ENCODE results near the gene STK4.
A peak's percentile ranks its signal among the peaks of the same experiment; 100 is the strongest.

Gene STK4

DNA sequence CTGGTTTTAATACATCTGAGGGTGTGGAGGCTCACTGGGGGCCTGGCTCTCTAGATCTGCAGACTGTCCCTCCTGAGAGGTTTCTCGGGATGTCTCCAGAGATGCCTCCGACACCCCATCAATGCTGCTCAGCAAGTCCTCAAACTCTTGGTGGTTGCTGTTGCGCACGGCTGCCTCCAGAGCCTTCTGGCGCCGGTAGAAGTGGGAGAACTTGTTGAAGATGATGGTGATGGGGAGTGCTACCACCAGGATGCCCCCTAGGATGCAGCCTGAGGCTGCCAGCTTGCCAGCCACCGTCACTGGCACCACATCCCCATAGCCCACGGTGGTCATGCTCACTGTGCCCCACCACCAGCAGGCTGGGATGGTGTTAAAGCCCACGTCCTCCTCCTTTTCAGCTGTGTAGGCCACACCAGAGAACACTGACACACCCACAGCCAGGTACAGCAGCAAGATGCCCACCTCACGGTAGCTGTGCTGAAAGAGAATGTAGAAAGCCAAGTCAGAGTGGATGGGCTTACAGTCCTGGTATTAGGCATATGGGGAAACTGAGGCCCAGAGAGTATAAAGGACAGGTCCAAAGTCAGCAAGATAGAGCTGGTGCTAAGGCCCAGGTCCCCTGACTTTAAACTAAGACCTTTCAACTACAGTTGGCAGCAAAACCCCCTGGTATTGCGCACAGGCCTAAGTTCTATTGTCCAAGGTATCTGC is 128.7 kb downstream of the STK4 start:
- Histone ChIP-seq H3K27me3 (ENCODE audit: insufficient read depth, low read length) (peaks cover 25% of the 10 kb centered on the region), H3K4me3 (ENCODE audit: low read depth, low read length) (no peak overlapping the region), H3K4me1 (ENCODE audit: control insufficient read depth, insufficient read depth, low read length, unreplicated experiment) (peaks cover 5% of the 10 kb centered on the region), H3K27ac (ENCODE audit: low read depth, low read length) (no peak overlapping the region), H3K79me2 (ENCODE audit: control insufficient read depth, insufficient read depth, low read length, unreplicated experiment) (no peaks in the 10 kb centered on the region), H2AFZ (ENCODE audit: low read length, unreplicated experiment) (no peak overlapping the region), H3K36me3 (ENCODE audit: insufficient read depth, low read length) (no peaks in the 10 kb centered on the region)

GRCh38 chr20:45095805-45096238 is 129.5 kb downstream of the STK4 start:
- no peaks in the 10 kb centered on the region for H3K36me3 ChIP-seq (ENCODE audit: insufficient read depth, low read length)
- peaks cover 25% of the 10 kb centered on the region for H3K27me3 ChIP-seq (ENCODE audit: insufficient read depth, low read length)
- no peak overlapping the region for H2AFZ ChIP-seq (ENCODE audit: low read length, unreplicated experiment)
- H3K4me3 ChIP-seq (ENCODE audit: low read depth, low read length) = no peak overlapping the region
- H3K4me1 ChIP-seq (ENCODE audit: control insufficient read depth, insufficient read depth, low read length, unreplicated experiment) = no peaks in the 10 kb centered on the region
- no peak overlapping the region for H3K27ac ChIP-seq (ENCODE audit: low read depth, low read length)
- no peaks in the 10 kb centered on the region for H3K79me2 ChIP-seq (ENCODE audit: control insufficient read depth, insufficient read depth, low read length, unreplicated experiment)

- Histone ChIP-seq H3K27me3 (ENCODE audit: insufficient read depth, low read length) (peaks cover 25% of the 10 kb centered on the region), H3K4me3 (ENCODE audit: low read depth, low read length) (no peak overlapping the region), H3K27ac (ENCODE audit: low read depth, low read length) (no peak overlapping the region), H2AFZ (ENCODE audit: low read length, unreplicated experiment) (no peak overlapping the region), H3K4me1 (ENCODE audit: control insufficient read depth, insufficient read depth, low read length, unreplicated experiment) (no peaks in the 10 kb centered on the region), H3K79me2 (ENCODE audit: control insufficient read depth, insufficient read depth, low read length, unreplicated experiment) (no peaks in the 10 kb centered on the region), H3K36me3 (ENCODE audit: insufficient read depth, low read length) (no peaks in the 10 kb centered on the region)
Observed at GRCh38 chr20:45096781-45097180, 130.5 kb downstream of the STK4 start.

GRCh38 chr20:45097485-45098102 is 131.3 kb downstream of the STK4 start:
- H3K27me3 ChIP-seq (ENCODE audit: insufficient read depth, low read length) = peaks cover 25% of the 10 kb centered on the region
- H3K27ac ChIP-seq (ENCODE audit: low read depth, low read length) = no peak overlapping the region
- no peaks in the 10 kb centered on the region for H3K4me1 ChIP-seq (ENCODE audit: control insufficient read depth, insufficient read depth, low read length, unreplicated experiment)
- H3K4me3 ChIP-seq (ENCODE audit: low read depth, low read length) = peak overlapping the region; percentile 70
- H3K36me3 ChIP-seq (ENCODE audit: insufficient read depth, low read length) = no peaks in the 10 kb centered on the region
- H2AFZ ChIP-seq (ENCODE audit: low read length, unreplicated experiment) = no peak overlapping the region
- H3K79me2 ChIP-seq (ENCODE audit: control insufficient read depth, insufficient read depth, low read length, unreplicated experiment) = no peaks in the 10 kb centered on the region

- Histone ChIP-seq H3K36me3 (ENCODE audit: insufficient read depth, low read length) (no peaks in the 10 kb centered on the region), H3K4me1 (ENCODE audit: control insufficient read depth, insufficient read depth, low read length, unreplicated experiment) (no peaks in the 10 kb centered on the region), H3K79me2 (ENCODE audit: control insufficient read depth, insufficient read depth, low read length, unreplicated experiment) (no peaks in the 10 kb centered on the region), H2AFZ (ENCODE audit: low read length, unreplicated experiment) (no peak overlapping the region), H3K27me3 (ENCODE audit: insufficient read depth, low read length) (peaks cover 25% of the 10 kb centered on the region), H3K27ac (ENCODE audit: low read depth, low read length) (no peak overlapping the region), H3K4me3 (ENCODE audit: low read depth, low read length) (peak overlapping the region; percentile 70)
Observed at GRCh38 chr20:45098103-45098773, 131.9 kb downstream of the STK4 start.

GRCh38 chr20:45100563-45101245 is 134.4 kb downstream of the STK4 start, which contains the start of gene KCNS1:
Gene KCNS1 (minus strand): TSS chr20:45101127. CDS start chr20:45099236, 1,891 bp downstream.
- H2AFZ ChIP-seq (ENCODE audit: low read length, unreplicated experiment) = peak within 1 kb of the TSS; percentile 37
- no peaks in the 10 kb centered on the region for H3K36me3 ChIP-seq (ENCODE audit: insufficient read depth, low read length)
- H3K4me3 ChIP-seq (ENCODE audit: low read depth, low read length) = no peak within 1 kb of the TSS
- H3K4me1 ChIP-seq (ENCODE audit: control insufficient read depth, insufficient read depth, low read length, unreplicated experiment) = peaks cover 5% of the 10 kb centered on the region
- no peak within 1 kb of the TSS for H3K27ac ChIP-seq (ENCODE audit: low read depth, low read length)
- H3K27me3 ChIP-seq (ENCODE audit: insufficient read depth, low read length) = peaks cover 25% of the 10 kb centered on the region
- no peaks in the 10 kb centered on the region for H3K79me2 ChIP-seq (ENCODE audit: control insufficient read depth, insufficient read depth, low read length, unreplicated experiment)

GRCh38 chr20:45101333-45101850 is 135.1 kb downstream of the STK4 start:
- Histone ChIP-seq H2AFZ (ENCODE audit: low read length, unreplicated experiment) (no peak overlapping the region), H3K27ac (ENCODE audit: low read depth, low read length) (no peak overlapping the region), H3K79me2 (ENCODE audit: control insufficient read depth, insufficient read depth, low read length, unreplicated experiment) (no peaks in the 10 kb centered on the region), H3K36me3 (ENCODE audit: insufficient read depth, low read length) (no peaks in the 10 kb centered on the region), H3K27me3 (ENCODE audit: insufficient read depth, low read length) (peaks cover 25% of the 10 kb centered on the region), H3K4me1 (ENCODE audit: control insufficient read depth, insufficient read depth, low read length, unreplicated experiment) (peaks cover 5% of the 10 kb centered on the region), H3K4me3 (ENCODE audit: low read depth, low read length) (no peak overlapping the region)

GRCh38 chr20:45103072-45103471 is 136.8 kb downstream of the STK4 start:
- Histone ChIP-seq H3K27me3 (ENCODE audit: insufficient read depth, low read length) (peaks cover 10% of the 10 kb centered on the region), H3K4me3 (ENCODE audit: low read depth, low read length) (no peak overlapping the region), H3K27ac (ENCODE audit: low read depth, low read length) (no peak overlapping the region), H3K79me2 (ENCODE audit: control insufficient read depth, insufficient read depth, low read length, unreplicated experiment) (no peaks in the 10 kb centered on the region), H3K4me1 (ENCODE audit: control insufficient read depth, insufficient read depth, low read length, unreplicated experiment) (peaks cover 5% of the 10 kb centered on the region), H3K36me3 (ENCODE audit: insufficient read depth, low read length) (no peaks in the 10 kb centered on the region), H2AFZ (ENCODE audit: low read length, unreplicated experiment) (no peak overlapping the region)

- no peaks in the 10 kb centered on the region; the same call in 1 of the 2 replicates for H3K27me3 ChIP-seq (ENCODE audit: insufficient read depth, low read length)
- no peaks in the 10 kb centered on the region for H3K79me2 ChIP-seq (ENCODE audit: control insufficient read depth, insufficient read depth, low read length, unreplicated experiment)
- H2AFZ ChIP-seq (ENCODE audit: low read length, unreplicated experiment) = no peak overlapping the region
- peaks cover 5% of the 10 kb centered on the region for H3K4me1 ChIP-seq (ENCODE audit: control insufficient read depth, insufficient read depth, low read length, unreplicated experiment)
- 0 out of 2 replicates have a peak overlapping the region, but pooled peaks have one; percentile 1 for H3K4me3 ChIP-seq (ENCODE audit: low read depth, low read length)
- peak overlapping the region; percentile 63; the same call in 1 of the 2 replicates for H3K27ac ChIP-seq (ENCODE audit: low read depth, low read length)
- no peaks in the 10 kb centered on the region for H3K36me3 ChIP-seq (ENCODE audit: insufficient read depth, low read length)
Observed at GRCh38 chr20:45104786-45105185, 138.5 kb downstream of the STK4 start.

GRCh38 chr20:45105317-45105716 is 139.0 kb downstream of the STK4 start:
- no peaks in the 10 kb centered on the region; the same call in 1 of the 2 replicates for H3K27me3 ChIP-seq (ENCODE audit: insufficient read depth, low read length)
- H2AFZ ChIP-seq (ENCODE audit: low read length, unreplicated experiment) = no peak overlapping the region
- no peaks in the 10 kb centered on the region for H3K36me3 ChIP-seq (ENCODE audit: insufficient read depth, low read length)
- H3K4me1 ChIP-seq (ENCODE audit: control insufficient read depth, insufficient read depth, low read length, unreplicated experiment) = peaks cover 5% of the 10 kb centered on the region
- H3K79me2 ChIP-seq (ENCODE audit: control insufficient read depth, insufficient read depth, low read length, unreplicated experiment) = no peaks in the 10 kb centered on the region
- peak overlapping the region; percentile 63; the same call in 1 of the 2 replicates for H3K27ac ChIP-seq (ENCODE audit: low read depth, low read length)
- H3K4me3 ChIP-seq (ENCODE audit: low read depth, low read length) = 0 out of 2 replicates have a peak overlapping the region, but pooled peaks have one; percentile 1
